GM12864 (cell line): ENCODE results near the gene ZYG11B.
"Not testable (repeated sequence)": the region's sequence is repeated elsewhere in the genome, so short reads cannot be mapped to it uniquely, and the experiment has no call there.

Source experiments
- DNase-seq: peaks from one replicate; pipeline ENCODE4 v3.0.0-alpha.2; 2011; ENCODE audit warnings: low read depth
- H3K4me3 ChIP-seq: 2 replicates; pipeline ENCODE4 v1.5.1; 2011; ENCODE audit warnings: mild to moderate bottlenecking, low read depth, low read length, control low read depth
- CTCF ChIP-seq: IDR thresholded peaks from 2 replicates; pipeline ENCODE4 v1.5.1; 2011; ENCODE audit warnings: low read depth, mild to moderate bottlenecking, moderate library complexity, low read length, control low read depth, inconsistent platforms; ENCODE audit errors: missing control alignments

ZYG11B gene

GRCh38 chr1:52834798-52835197 lies 108.5 kb downstream of the ZYG11B start:
- no peak overlapping the region for H3K4me3 ChIP-seq
- no peak for DNase-seq
- no peak for TF ChIP-seq CTCF

DNA sequence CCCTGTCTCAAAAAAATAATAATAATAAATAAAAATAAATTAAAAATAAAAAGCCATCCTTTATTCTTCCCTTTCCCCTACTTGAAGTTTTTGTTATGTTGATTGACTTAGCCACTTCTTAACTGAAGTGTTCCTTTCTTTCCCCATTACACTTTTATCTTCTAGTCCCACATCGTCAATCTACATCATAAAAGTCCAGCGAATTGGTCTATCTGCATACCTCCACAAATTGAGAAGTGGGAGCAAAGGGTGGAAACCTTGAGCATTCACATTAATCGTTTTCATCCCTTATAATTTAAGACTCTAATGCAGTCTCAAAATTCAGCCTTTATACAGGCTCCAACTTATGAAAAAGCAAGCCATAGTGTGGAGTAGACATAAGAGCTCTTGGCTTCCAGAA lies 109.8 kb downstream of the ZYG11B start:
- DNase-seq, result no peak
- H3K4me3 ChIP-seq, result no peak overlapping the region
- TF ChIP-seq CTCF, result no peak

DNA sequence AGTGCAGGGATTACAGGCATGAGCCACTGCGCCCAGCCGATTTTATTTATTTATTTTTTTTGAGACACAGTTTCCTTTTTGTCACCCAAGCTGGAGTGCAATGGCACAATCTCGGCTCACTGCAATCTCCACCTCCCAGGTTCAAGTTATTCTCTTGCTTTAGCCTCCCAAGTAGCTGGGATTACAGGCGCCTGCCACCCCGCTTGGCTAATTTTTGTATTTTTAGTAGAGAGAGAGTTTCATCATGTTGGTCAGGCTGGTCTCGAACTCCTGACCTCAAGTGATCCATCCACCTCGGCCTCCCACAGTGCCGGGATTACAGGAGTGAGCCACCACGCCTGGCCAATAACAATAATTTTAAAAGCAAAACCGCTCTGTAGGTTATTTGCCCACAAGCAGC lies 112.9 kb downstream of the ZYG11B start:
- DNase-seq, H3K4me3 ChIP-seq: not testable (repeated sequence)

DNA sequence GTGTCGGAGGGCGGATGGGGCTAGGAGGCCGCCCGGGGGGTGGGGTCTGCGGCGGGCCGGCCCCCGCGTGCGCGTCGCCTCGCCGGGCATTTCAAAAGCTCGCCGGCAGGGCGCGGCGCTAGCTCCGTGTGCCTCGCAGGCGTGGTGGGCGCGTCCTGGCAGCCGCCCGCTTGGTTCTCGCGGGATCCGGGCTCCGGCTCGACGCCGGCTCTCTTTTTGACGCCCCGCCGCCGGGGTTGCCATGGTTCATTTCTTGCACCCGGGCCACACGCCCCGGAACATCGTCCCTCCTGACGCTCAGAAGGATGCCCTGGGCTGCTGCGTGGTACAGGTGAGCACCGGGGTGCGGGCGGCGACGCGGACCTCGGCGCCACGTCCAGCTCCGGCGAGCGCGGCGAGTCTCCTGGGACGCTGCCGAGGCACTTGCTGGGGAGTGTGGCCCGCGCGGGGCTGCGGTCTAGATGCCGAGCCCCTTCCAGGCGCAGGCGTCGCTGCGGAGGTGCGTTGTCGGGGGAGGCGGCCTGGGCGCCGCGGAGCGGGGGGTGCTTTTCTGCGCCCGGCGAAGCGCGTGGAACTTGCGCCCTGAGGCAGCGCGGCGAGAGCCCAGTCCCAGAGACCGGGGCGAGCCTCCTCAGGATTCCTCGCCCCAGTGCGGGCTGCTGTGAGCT lies 116.5 kb downstream of the ZYG11B start, which contains the start of gene ZYG11A:
Gene ZYG11A, plus strand, starts transcription at position 118 of the 668 bp plus-strand sequence. Its CDS starts 124 bp downstream, at position 242.
- peak within 1 kb of the TSS; percentile 88 for H3K4me3 ChIP-seq
- DNase-seq, result peak; percentile 77
- peak; percentile 43 for TF ChIP-seq CTCF

- not testable (repeated sequence) for DNase-seq
- peak overlapping the region; percentile 88; the same call in 1 of the 2 replicates for H3K4me3 ChIP-seq
Measured at GRCh38 chr1:52845119-52845518, 118.9 kb downstream of the ZYG11B start.

DNA sequence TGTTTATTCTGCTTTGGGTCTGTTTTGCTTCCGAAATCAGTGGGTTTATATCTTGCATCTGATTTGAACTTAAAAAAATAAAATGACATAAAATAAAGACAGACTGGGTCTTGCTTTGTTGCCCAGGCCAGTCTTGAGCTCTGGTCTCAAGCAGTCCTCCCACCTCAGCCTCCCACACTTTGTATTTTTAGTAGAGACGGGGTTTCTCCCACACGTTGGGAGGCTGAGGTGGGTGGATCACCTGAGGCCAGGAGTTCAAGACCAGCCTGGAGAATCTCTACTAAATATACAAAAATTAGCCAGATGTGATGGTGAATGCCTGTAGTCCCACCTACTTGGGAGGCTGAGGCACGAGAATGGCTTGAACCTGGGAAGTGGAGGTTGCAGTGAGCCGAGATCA lies 122.2 kb downstream of the ZYG11B start:
- no peak for DNase-seq
- TF ChIP-seq CTCF, result no peak
- no peak overlapping the region for H3K4me3 ChIP-seq

DNA sequence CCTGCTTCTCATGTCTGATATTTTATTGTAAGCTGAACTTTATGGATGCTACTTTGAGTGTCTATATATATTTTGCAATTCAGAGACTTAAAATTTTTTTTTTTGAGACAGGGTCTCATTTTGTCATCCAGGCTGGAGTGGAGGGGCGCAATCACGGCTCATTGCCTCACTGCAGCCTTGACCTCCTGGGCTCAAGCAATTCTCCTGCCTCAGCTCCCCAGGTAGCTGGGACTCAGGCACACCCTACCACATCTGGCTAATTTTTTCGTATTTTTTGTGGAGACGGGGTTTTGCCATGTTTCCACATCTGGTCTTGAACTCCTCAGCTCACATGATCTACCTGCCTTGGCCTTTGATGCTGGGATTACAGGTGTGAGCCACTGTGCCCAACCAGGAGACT lies 124.7 kb downstream of the ZYG11B start:
- no peak for DNase-seq
- no peak for TF ChIP-seq CTCF
- H3K4me3 ChIP-seq, result no peak overlapping the region

DNA sequence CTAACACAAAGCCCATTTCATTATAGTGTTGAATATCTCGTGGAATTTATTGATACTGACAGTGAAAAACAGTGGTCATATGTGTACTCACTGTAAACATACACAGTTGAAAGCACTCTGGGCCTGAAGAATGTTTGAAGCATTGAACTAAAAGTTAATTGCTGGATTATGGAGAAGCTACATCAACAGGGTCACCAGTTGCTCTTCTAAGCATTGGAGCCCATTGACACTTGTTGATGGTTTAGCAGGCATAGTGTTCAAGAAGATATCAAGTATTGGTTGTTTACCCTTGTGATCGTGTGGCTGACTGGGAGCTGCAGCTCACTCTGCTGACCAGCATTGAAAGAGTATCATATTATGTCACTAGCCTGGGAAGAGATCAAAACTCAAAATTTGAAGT lies 126.6 kb downstream of the ZYG11B start:
- no peak for DNase-seq
- no peak overlapping the region for H3K4me3 ChIP-seq
- no peak for TF ChIP-seq CTCF
